ENCODE data around the gene FNBP1.

- TF ChIP-seq HEYL (CRISPR knock-in tag; IDR thresholded peaks at IDR 0.05) = no peak
- TF ChIP-seq RFX5 (IDR thresholded peaks at IDR 0.05) = no peak
- TF ChIP-seq CTCF (IDR thresholded peaks at IDR 0.05) = no peak
Observed at GRCh38 chr9:129845373-129845772, 197.6 kb downstream of the FNBP1 start.
